ENCODE measurements around the gene PCYT2.

DNA sequence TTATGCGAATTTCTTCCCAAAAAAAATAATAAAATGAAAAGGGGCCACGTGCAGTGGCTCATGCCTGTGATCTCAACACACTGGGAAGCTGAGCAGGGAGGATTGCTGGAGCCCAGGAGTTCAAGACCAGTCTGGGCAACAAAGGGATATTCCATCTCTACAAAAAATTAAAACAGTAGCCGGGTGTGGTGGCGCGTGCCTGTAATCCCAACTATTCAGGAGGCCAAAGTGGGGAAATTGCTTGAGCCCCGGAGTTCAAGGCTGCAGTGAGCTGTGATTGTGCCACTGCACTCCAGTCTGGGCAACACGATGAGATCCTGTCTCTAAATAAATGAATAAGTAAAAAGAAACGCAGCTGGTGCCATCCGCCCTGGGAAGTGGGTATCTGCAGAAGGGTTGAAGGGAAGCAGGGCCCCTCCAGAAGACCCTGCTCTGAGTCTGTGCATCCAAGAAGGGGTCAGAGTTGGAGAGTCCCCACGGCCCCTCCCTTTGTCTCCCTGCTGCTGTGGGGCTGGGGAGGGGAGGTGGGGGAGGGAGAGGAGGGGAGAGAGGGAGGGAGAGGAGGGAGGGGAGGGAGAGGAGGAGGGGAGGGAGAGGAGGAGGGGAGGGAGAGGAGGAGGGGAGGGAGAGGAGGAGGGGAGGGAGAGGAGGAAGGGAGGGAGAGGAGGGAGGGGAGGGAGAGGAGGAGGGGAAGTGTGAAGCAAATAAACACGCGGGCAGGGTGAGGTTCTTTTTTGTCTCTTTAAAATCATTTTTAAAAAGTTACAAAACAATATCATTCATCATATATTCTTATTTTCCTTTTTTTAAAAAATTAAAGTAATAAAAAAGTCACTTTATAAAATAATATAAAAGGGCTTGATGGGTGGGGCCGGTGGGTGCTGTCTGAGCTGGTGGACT, 40.8 kb upstream of the PCYT2 start:
- TF ChIP-seq, protein P1, sequence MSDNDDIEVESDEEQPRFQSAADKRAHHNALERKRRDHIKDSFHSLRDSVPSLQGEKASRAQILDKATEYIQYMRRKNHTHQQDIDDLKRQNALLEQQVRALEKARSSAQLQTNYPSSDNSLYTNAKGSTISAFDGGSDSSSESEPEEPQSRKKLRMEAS (IDR thresholded peaks at IDR 0.05): no peak
- TF ChIP-seq FOXM1 (IDR thresholded peaks at IDR 0.05; ENCODE audit: borderline replicate concordance, low read depth) (no peak), TEAD4 (IDR thresholded peaks at IDR 0.05) (no peak), TAF1 (IDR thresholded peaks at IDR 0.05; ENCODE audit: low read depth) (no peak), RAD21 (IDR thresholded peaks at IDR 0.05; ENCODE audit: low read depth) (no peak), YY1 (IDR thresholded peaks at IDR 0.05; ENCODE audit: low read depth) (no peak), EP300 (IDR thresholded peaks at IDR 0.05; ENCODE audit: borderline replicate concordance) (no peak), CEBPB (IDR thresholded peaks at IDR 0.05) (no peak), EGR1 (IDR thresholded peaks at IDR 0.05) (no peak), ZBTB7A (IDR thresholded peaks at IDR 0.05; ENCODE audit: low read depth) (no peak)
- TF ChIP-seq, protein P2, sequence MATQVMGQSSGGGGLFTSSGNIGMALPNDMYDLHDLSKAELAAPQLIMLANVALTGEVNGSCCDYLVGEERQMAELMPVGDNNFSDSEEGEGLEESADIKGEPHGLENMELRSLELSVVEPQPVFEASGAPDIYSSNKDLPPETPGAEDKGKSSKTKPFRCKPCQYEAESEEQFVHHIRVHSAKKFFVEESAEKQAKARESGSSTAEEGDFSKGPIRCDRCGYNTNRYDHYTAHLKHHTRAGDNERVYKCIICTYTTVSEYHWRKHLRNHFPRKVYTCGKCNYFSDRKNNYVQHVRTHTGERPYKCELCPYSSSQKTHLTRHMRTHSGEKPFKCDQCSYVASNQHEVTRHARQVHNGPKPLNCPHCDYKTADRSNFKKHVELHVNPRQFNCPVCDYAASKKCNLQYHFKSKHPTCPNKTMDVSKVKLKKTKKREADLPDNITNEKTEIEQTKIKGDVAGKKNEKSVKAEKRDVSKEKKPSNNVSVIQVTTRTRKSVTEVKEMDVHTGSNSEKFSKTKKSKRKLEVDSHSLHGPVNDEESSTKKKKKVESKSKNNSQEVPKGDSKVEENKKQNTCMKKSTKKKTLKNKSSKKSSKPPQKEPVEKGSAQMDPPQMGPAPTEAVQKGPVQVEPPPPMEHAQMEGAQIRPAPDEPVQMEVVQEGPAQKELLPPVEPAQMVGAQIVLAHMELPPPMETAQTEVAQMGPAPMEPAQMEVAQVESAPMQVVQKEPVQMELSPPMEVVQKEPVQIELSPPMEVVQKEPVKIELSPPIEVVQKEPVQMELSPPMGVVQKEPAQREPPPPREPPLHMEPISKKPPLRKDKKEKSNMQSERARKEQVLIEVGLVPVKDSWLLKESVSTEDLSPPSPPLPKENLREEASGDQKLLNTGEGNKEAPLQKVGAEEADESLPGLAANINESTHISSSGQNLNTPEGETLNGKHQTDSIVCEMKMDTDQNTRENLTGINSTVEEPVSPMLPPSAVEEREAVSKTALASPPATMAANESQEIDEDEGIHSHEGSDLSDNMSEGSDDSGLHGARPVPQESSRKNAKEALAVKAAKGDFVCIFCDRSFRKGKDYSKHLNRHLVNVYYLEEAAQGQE (IDR thresholded peaks at IDR 0.05; ENCODE audit: low read depth): no peak

Measured in Ishikawa (cell line).